Measurements from ENCODE around the gene SLIT3. TPM values are rescaled to one million over a fixed set of nuclear protein-coding genes. Genes with fewer than 3 reads are reported as not detected.

SLIT3 gene
- polyA plus RNA-seq, 1 of the 3 experiments (the other 2 are of a cell fraction): 119 TPM

- Histone ChIP-seq H3K9me2 (no peaks in the 10 kb centered on the region), H3K4me1 (ENCODE audit: control insufficient read depth in 1 of 2, insufficient read depth in 2 of 2, low read depth in 1 of 2, low read length in 1 of 2) (peaks cover 4 to 57% of the 10 kb centered on the region in 2 experiments; a peak in 2 of 4 replicates), H2AFZ (ENCODE audit: low read depth) (no peak overlapping the region), H3K9me3 (no peaks in the 10 kb centered on the region), H3K27ac (ENCODE audit: low read depth in 2 of 2, low read length in 1 of 2) (peak overlapping the region in 1 of 2 experiments; percentile 73; a peak in 2 of 4 replicates), H3K36me3 (replicated peaks in 1 of 2; ENCODE audit: control insufficient read depth in 1 of 2, insufficient read depth in 2 of 2, low read length in 1 of 2) (peaks cover 3 to 88% of the 10 kb centered on the region in 2 experiments), H3F3A (replicated peaks; ENCODE audit: insufficient read depth) (no peaks in the 10 kb centered on the region), H3K9ac (no peak overlapping the region), H3K27me3 (ENCODE audit: insufficient read depth) (no peaks in the 10 kb centered on the region), H3K4me3 (ENCODE audit: low read depth in 2 of 2, low read length in 1 of 2) (no peak overlapping the region), H4K20me1 (ENCODE audit: insufficient read depth) (no peaks in the 10 kb centered on the region), H3K4me2 (no peak overlapping the region), H3K79me2 (ENCODE audit: insufficient read depth) (no peaks in the 10 kb centered on the region)
- CTCF ChIA-PET: interaction anchor here (0.8 to 1.8 kb wide), 3 partner anchors 13 to 50 kb away, joined by 3 to 6 read pairs (median 3); no protein-coding TSS in a partner anchor
- POLR2A ChIA-PET: interaction anchor here (2.1 kb wide), 1 partner anchor 10 kb away, joined by 5 read pairs; no protein-coding TSS in a partner anchor
- no peak for TF ChIP-seq NFIC (IDR thresholded peaks at IDR 0.05; ENCODE audit: borderline replicate concordance)
- no peak for TF ChIP-seq TAF1 (IDR thresholded peaks at IDR 0.05; ENCODE audit: borderline replicate concordance, low read depth, low read length)
- no peak for TF ChIP-seq NRF1 (IDR thresholded peaks at IDR 0.05; ENCODE audit: low read depth, low read length)
- TF ChIP-seq IRF3 (IDR thresholded peaks at IDR 0.05; ENCODE audit: low read depth, low read length): no peak
- TF ChIP-seq ELF1 (IDR thresholded peaks at IDR 0.05): no peak
- TF ChIP-seq GABPA (IDR thresholded peaks at IDR 0.05; ENCODE audit: low read depth): no peak
- TF ChIP-seq FOXM1 (IDR thresholded peaks at IDR 0.05; ENCODE audit: low read depth): no peak
- TF ChIP-seq SMC3 (IDR thresholded peaks at IDR 0.05; ENCODE audit: low read depth, low read length): no peak
- TF ChIP-seq MXI1 (IDR thresholded peaks at IDR 0.05; ENCODE audit: low read depth, low read length): no peak
- TF ChIP-seq FOXJ3 (CRISPR knock-in tag; IDR thresholded peaks at IDR 0.05): no peak
- TF ChIP-seq FOSL2 (IDR thresholded peaks at IDR 0.05; ENCODE audit: borderline replicate concordance, low read depth): no peak
- no peak for TF ChIP-seq TCF12 (IDR thresholded peaks at IDR 0.05)
- TF ChIP-seq EP300 (IDR thresholded peaks at IDR 0.05; ENCODE audit: borderline replicate concordance in 1 of 2, low read depth in 1 of 2, low read length in 1 of 2): no peak
- no peak for TF ChIP-seq RXRA (IDR thresholded peaks at IDR 0.05; ENCODE audit: borderline replicate concordance, low read depth)
- 64% methylated on average over 3 of the region's 3 CpGs for WGBS (ENCODE audit: low lambda C conversion rate)
- DNase-seq: no peak
These were observed 500.2 kb downstream of the SLIT3 start for GRCh38 chr5:168800701-168801100.

GRCh38 chr5:168798065-168799023 is 502.6 kb downstream of the SLIT3 start:
- peak overlapping the region in 1 of 2 experiments; percentile 79; a peak in 2 of 4 replicates for H3K27ac ChIP-seq (ENCODE audit: low read depth in 2 of 2, low read length in 1 of 2)
- no peaks in the 10 kb centered on the region for H3K79me2 ChIP-seq (ENCODE audit: insufficient read depth)
- POLR2A ChIA-PET: interaction anchor here (0.7 to 1.3 kb wide), 4 partner anchors 9 to 35 kb away, joined by 3 to 4 read pairs (median 3); no protein-coding TSS in a partner anchor
- no peaks in the 10 kb centered on the region for H3K27me3 ChIP-seq (ENCODE audit: insufficient read depth)
- CTCF ChIA-PET: interaction anchor here (1.0 to 2.1 kb wide), 2 partner anchors 10 to 14 kb away, joined by 5 read pairs; no protein-coding TSS in a partner anchor
- no peak overlapping the region for H2AFZ ChIP-seq (ENCODE audit: low read depth)
- no peak overlapping the region for H3K9ac ChIP-seq
- H3F3A ChIP-seq (replicated peaks; ENCODE audit: insufficient read depth): peaks cover 5% of the 10 kb centered on the region
- no peaks in the 10 kb centered on the region for H3K9me2 ChIP-seq
- peaks cover 4 to 73% of the 10 kb centered on the region in 2 experiments; a peak in 2 of 4 replicates for H3K4me1 ChIP-seq (ENCODE audit: control insufficient read depth in 1 of 2, insufficient read depth in 2 of 2, low read depth in 1 of 2, low read length in 1 of 2)
- no peak overlapping the region for H3K4me2 ChIP-seq
- H3K9me3 ChIP-seq: no peaks in the 10 kb centered on the region
- 84% methylated on average over 5 of the region's 5 CpGs for WGBS (ENCODE audit: low lambda C conversion rate)
- H4K20me1 ChIP-seq (ENCODE audit: insufficient read depth): no peaks in the 10 kb centered on the region
- no peak overlapping the region for H3K4me3 ChIP-seq (ENCODE audit: low read depth in 2 of 2, low read length in 1 of 2)
- DNase-seq: no peak
- peaks cover 0 to 95% of the 10 kb centered on the region in 2 experiments for H3K36me3 ChIP-seq (replicated peaks in 1 of 2; ENCODE audit: control insufficient read depth in 1 of 2, insufficient read depth in 2 of 2, low read length in 1 of 2)
- TF ChIP-seq FOXM1 (IDR thresholded peaks at IDR 0.05; ENCODE audit: low read depth) (no peak), CHD2 (IDR thresholded peaks at IDR 0.05; ENCODE audit: low read length, partially characterized antibody) (no peak), SIN3A (IDR thresholded peaks at IDR 0.05; ENCODE audit: borderline replicate concordance, low read depth, low read length) (no peak), TAF1 (IDR thresholded peaks at IDR 0.05; ENCODE audit: borderline replicate concordance, low read depth, low read length) (no peak), NFIC (IDR thresholded peaks at IDR 0.05; ENCODE audit: borderline replicate concordance) (no peak), USF1 (IDR thresholded peaks at IDR 0.05; ENCODE audit: borderline replicate concordance, low read depth) (no peak), REST (IDR thresholded peaks at IDR 0.05; ENCODE audit: low read depth, low read length) (no peak), YY1 (IDR thresholded peaks at IDR 0.05; ENCODE audit: low read depth) (no peak), GABPA (IDR thresholded peaks at IDR 0.05; ENCODE audit: low read depth) (no peak), TCF12 (IDR thresholded peaks at IDR 0.05) (no peak), RXRA (IDR thresholded peaks at IDR 0.05; ENCODE audit: borderline replicate concordance, low read depth) (no peak), FOXJ3 (CRISPR knock-in tag; IDR thresholded peaks at IDR 0.05) (no peak)

All from SK-N-SH (cell line).